GM18526 (cell line): ENCODE data around the gene ASTN2.

Experiments
- POLR2A ChIP-seq: IDR thresholded peaks from 3 replicates; pipeline ENCODE4 v1.6.1; 2011; ENCODE audit not compliant: insufficient read length; ENCODE audit errors: extremely low read depth

The ASTN2 gene

GRCh38 chr9:117204971-117205370 is 209.9 kb downstream of the ASTN2 start:
- TF ChIP-seq POLR2A = no peak

DNA sequence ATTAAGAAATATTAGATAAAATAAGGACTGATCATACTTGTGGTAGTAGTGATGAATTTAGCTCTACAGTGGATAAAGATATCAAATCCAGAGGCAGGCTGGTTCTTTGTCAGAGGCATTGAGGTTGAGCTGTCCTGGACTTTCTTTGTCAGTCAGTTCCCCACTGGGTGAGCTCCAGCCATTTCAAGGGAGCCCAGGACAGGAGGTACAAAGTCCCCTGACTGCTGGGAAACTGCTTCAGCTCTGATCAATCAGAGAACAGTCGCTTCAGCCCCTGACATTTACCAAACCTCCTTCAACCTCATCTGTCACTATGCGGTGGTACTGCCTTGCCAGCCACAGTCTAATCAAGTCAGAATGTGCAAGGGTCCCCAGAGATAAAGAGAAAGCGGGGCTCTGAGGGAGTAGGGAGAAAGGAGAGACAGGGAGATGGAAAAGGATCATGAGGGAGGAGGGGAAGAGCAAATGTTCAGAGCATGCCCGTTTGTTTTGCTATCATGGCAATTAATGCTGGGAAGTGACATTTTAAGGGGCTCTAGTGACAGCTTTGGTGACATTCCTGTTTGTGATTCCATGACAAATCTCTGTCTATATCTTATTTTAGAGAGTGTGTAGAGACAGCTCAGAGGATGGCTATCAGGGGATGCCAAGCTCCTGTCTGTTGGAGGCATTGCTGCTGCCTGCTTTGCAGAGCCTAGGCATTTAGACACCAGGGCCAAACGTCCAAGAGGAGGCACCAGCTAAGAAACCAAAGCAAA is 223.2 kb downstream of the ASTN2 start:
- no peak for TF ChIP-seq POLR2A

DNA sequence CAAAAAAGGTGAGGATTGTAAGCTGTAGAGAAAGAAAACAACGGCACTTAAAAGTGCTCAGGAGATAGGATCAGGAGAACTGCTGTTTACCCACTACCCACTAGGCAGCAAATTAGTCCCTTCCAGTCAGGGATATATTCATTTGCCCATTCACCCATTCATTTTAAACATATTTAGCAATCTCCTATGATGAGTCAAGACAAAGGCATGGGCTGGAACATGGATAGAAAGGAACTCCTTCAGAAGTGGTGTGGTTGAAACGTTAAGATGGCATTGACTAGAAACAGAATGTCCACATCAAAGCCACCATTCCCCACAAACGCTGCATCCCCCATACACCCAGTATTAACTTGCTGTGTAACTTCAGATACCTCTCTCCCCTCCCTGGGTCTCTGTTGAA is 225.7 kb downstream of the ASTN2 start:
- no peak for TF ChIP-seq POLR2A

DNA sequence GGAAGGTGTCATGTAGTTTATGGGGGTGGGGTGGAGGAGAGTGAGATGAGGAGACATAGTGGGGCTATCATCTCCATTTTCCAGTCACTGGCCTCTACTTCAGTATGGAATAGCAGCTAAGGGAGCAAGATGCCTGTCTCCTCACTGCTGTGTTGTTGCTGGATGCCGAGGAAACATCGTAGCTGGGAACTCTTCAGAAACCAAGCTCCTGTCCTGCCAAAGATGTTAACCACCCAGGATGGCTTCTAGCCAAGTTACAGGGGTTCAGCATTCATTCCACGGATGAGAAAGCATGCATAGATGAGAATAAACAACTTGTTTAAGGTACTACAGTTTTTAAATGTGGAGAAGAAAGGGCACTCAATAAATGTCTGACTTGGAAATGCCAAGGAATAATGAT is 226.5 kb downstream of the ASTN2 start:
- TF ChIP-seq POLR2A = no peak

DNA sequence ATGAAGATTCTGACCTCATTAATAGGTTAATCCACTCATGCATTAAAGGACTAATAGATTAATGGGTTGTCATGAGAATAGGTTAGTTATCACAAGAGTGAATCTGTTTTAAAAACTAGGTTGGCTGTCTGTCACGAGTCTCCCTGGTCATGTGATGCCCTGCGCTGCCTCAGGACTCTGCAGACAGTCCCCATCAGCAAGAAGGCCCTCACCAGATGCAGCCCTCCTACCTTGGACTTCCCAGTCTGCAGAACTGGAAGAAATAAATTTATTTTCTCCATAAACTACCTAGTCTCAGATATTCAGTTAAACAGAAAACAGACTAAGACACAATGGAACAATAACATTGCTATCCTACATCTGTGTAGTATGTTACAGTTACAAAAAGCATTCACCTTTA is 227.4 kb downstream of the ASTN2 start:
- no peak for TF ChIP-seq POLR2A

DNA sequence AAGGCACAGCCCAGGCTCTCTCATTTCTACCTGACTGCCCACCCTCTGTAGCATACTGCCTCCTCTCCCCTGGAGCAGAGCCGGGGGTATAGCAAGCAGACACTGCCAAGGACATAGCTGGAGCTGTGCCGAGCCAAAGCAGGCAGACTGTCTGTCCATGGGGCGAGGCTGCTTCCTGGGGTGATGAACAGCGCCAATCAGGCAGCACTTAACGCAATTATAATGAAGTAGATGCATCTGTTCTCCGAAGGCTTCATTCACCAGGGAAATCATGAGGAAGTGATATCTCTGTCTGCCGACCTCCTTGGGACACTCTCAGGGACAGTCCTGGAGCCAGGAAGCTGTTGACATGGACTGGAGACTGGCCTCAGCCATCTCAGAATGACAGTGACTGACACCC is 230.7 kb downstream of the ASTN2 start:
- no peak for TF ChIP-seq POLR2A

DNA sequence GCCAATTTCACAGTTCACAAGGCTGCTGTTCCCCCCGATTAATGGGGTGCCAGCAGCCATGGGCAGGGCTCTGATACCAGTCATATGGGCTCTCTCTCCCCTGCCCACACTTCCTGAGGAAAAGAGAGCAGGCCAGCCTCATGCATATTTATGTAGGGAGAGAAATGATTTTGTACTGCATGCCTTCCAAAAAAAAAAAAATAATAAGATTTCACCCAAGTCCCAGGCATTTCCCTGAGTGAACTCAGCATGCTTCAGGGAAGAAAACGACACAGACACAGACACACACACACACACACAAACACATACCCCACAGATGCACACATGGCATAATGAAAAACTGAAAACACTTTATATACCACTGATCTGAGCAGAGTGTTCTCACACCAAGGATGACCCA is 232.8 kb downstream of the ASTN2 start:
- no peak for TF ChIP-seq POLR2A

DNA sequence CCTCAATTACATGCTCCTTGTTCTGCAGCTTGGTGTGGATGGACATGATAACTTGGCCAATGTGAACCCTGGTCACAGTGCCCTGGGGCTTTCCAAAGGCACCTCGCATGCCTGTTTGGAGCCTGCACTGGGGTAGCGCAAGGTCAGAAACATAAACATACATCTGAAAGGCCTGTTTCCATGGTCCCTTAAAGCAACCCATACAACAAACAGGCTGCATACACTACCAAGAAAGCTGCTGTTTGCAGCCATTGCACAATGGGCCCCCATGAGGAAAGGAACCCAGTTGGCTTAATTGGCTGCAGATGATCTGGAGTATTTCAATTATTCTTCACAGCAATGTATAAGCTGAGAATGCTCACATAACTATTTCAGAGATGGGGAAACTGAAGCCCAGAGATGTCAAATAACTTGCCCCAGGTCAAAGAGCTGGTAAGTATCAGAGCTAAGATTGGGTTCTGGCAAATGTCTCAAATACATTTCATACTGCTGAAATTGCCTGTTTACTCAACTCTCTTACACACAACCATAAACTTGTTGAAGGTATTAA is 233.9 kb downstream of the ASTN2 start:
- TF ChIP-seq POLR2A = no peak

DNA sequence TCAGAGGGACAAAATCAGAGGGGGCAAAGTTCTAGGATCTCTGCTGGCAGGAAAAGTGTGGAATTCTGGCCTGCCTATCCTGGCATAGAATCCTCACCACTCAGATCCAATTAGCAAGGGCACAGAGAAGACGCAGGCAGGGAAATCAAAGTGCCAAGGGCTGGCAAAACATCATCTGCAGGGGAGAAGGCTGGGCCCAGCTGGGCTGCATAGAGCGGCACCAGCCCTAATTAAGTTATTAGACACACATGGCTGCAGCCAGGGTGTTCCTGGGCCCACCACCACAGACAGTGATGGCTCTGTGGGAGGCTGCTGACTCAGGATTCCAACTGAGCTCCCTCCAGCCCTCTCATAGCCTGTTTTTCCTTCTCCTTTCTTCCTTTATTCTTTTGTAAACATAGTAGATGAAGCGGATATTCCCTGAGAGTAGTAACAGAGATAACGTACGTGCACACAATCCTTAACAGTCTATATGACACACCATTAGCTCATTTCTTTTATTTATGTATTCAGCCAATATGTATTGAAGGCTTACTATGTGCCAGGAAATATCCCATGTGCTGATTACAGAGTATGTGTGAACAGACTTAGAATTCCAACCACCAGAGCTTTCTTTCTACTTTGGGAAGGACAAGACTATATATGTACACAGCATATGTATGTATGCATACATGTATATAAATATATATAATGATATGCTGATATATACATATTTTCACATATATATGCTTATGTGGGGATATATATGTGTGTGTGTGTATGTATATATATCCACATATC is 236.1 kb downstream of the ASTN2 start:
- TF ChIP-seq POLR2A = no peak

GRCh38 chr9:117170567-117170966 is 244.3 kb downstream of the ASTN2 start:
- no peak for TF ChIP-seq POLR2A

GRCh38 chr9:117169089-117169621 is 245.7 kb downstream of the ASTN2 start:
- no peak for TF ChIP-seq POLR2A

DNA sequence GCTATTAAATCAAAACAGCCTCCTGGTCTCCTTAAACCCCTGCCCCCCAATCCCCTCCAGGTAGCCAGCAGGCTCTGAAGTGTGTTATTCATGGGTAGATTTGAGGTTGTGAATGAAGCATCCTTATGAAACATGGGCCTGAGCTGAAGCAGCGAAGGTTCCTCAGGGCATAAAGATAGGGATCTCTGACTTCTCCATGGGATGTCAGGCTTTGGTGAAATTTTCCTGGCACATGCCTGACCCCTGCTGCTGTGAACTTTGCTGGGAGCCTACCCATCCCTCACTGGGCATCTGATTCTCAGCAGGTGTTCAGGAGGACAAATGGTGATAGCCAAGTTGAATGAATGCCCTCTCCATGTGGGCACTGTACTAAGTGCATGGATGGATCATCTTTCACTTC is 250.3 kb downstream of the ASTN2 start:
- no peak for TF ChIP-seq POLR2A

- no peak for TF ChIP-seq POLR2A
Measured at GRCh38 chr9:117160254-117160653, 254.6 kb downstream of the ASTN2 start.

GRCh38 chr9:117156771-117157535 is 257.9 kb downstream of the ASTN2 start:
- no peak for TF ChIP-seq POLR2A

DNA sequence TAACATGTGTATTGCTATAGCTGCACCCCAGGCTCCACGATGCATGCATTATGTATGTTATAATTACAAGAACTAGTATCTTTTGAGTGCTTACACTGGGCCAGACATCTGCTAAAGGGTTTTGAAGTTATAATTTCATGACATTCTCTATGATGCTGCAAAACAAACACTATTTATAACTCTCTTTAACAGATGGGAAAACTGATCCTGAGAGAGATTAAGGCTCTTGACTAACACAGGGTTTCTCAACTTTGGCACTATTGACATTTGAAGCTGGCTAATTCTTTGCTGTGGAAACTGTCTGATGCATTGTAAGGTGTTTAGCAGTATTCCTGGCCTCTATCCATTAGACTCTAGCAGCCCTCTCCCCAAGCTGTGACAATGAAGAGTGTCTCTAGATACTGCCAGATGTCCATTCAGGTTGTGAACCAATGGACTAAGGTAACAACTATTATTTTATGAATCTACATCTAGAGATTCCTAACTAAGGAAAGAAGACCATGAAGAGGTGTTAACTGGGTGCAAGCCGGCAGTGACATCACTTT is 258.6 kb downstream of the ASTN2 start:
- no peak for TF ChIP-seq POLR2A
